Epidermal melanocyte (primary cell): ENCODE measurements around the gene P2RY6.

Experiments
- DNase-seq: peaks from one replicate; pipeline ENCODE4 v3.0.0; 2011; ENCODE audit warnings: low spot score; ENCODE audit not compliant: insufficient read length

The P2RY6 gene

GRCh38 chr11:73331138-73331916 is 59.2 kb downstream of the P2RY6 start:
- DNase-seq, result peak; percentile 43

GRCh38 chr11:73333173-73333572 is 61.0 kb downstream of the P2RY6 start:
- DNase-seq, result no peak

DNA sequence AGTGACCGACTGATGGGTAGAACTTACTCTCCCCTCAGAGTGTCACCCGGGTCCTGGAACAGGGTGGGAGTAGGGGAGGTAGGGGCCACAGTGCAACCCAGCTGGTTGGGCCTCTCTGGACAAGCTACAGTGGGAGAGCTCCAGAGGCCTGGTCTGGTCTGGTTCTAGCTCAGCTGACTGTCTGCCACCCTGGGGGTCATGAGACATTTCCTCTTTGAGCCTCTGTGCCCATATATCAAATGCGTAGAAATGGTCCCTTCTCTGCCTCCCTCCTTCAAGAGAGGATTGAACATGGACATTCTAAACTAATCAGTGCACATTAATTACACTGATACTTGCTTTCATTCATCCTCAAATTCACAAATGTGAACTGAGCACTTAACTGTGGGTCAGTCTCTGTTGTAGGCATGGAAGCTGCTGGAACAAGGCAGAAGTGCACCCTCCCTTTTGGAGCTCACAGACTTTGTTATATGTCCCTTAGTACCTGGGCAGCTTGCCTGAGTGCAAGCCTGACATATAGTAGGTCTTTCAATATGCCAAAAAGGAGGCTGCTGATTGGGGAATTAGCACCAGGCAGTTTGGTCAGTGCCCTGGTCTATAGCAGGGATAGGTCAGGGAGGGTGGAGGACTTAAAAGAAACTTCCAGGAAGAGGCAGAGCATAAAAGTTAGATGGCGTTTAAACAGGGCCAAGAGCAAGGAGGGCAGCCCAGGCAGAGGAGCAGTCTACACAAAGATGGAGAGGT is 61.7 kb downstream of the P2RY6 start:
- DNase-seq, result no peak

DNA sequence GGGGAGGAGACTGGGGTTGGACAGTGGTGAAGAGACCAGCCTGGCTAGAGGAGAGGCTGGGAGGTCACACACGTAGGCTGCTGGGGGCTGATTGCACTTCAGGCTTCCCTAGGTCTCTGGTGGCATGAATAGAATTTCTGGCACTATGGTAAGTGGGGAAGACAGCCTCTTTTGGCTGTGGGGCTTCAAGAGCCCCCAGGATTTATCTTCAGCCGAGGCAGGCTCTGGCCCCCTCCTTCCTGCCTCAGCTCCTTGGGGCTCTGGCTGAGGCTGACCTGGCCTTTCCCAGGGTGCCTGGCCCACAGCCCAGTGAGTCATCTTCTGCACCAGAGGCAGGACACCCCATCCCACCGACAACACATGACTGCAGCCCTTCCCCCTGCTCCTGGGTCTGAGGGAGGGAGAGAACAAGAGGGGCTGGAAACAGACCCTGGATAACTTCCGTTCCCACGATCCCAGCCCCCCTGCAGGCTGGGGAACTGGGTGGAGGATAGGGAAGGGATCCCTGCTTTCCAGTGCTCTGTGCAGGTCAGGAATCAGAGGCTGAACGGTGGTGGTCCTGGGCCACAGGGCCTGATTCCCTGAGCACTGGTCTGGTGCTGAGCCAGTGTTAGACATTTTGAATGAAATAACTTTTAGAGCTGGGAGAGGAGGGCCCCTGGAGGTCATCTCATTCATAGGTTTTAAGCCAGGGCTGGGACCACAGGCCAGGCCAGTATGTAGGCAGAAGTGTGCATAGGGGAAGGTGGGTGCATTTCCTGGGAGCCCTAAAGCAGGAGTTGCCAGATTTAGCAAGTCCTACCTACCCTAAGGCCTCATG is 62.5 kb downstream of the P2RY6 start:
- DNase-seq, result no peak

DNA sequence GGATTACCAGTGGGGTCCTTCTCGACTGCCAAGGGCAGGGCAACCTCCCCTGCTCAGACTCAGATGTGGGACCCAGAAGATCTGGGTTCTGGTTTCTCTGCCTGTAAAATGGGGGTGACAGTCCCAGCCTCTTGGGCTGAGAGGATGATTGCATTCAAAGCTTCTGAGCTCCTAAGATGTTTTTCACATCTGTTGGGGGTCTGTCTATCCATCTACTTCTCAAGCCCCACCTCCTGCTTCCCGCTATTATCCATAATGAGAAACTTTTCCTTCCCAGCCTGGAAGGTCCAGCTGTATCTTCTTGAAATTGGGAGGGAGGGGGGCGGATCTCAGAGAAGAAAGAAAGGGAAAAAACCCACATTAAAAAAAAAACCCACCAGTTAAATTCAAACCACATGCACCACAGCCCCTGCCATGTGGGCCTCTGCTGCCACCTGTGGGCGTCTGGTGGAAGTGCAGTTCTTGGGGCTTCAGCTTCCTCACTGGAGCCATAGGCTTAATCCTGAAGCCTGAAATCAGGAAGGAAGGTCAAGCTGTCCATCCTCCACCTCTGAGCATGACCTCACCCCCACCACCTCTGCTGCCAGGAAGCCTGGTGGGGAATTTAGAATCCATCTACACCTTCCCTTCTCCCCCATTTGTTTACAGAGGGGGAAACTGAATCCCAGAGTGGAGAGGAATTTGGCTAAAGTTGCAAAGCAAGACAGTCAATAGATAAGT is 63.2 kb downstream of the P2RY6 start:
- peak; percentile 94 for DNase-seq

- DNase-seq, result no peak
These were observed 65.7 kb downstream of the P2RY6 start for GRCh38 chr11:73337846-73338245.

- DNase-seq, result no peak
These were observed 66.1 kb downstream of the P2RY6 start for GRCh38 chr11:73338279-73338678.

DNA sequence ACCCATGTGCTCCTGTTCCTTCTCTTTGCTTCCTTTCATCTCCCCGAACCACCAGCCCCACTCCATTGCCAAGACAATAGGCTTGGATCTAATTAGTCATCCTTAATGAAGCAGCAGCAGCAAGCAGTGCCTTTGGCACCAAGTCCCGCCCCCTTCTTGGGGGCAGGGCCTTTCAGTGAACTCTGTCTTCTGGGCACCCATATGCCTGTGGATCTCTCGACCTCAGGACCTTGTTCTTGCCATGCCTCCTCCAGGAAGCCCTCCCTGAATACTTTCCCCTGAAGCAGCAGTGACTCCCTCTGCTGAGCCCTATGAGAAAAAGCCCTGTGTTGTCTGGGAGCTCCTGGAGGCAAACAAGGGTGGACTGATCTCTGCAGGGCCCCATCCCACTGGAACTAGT is 68.0 kb downstream of the P2RY6 start:
- DNase-seq, result no peak

- DNase-seq, result no peak
These were observed 70.5 kb downstream of the P2RY6 start for GRCh38 chr11:73342633-73343032.

DNA sequence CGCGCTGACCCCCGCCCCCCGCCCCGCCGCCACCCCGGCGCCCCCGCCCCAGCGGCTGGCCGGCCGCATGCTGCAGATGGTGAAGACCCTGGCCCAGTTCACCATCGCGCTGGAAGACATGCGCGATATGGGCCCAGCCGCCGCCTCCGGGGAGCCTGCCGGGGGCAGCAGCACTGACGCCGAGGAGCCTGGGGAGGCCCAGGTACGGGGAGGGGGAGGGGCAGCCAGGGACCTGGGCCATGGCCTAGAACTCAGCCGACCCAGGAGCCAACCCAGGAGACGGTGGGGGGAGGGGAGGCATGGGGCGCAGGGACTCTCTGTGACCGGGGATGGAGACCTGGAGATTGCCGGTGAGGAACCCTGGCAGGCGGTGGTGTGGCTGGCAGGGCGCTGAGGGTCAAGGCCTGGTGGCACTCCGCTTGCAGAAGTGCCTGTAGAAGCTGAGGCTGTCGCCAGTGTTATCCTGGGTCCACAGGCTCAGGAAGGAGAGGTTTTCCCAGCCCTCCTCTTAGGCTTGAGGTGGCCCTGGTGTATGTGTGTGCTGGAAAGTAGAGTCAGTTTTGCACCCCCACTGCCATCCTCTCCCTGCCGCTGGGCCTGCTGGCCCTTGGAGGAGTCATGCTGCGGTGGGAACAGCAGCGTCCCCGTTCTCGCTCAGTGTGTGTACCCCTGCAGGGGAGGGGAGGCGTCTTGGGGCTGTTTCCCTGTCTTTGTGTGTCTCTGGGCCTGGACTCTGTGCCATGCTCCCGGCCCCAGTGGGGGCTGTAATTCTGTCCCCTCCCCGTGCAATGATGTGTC is 71.1 kb downstream of the P2RY6 start:
- DNase-seq, result no peak

- DNase-seq, result no peak
These were observed 72.1 kb downstream of the P2RY6 start for GRCh38 chr11:73344191-73344607.

DNA sequence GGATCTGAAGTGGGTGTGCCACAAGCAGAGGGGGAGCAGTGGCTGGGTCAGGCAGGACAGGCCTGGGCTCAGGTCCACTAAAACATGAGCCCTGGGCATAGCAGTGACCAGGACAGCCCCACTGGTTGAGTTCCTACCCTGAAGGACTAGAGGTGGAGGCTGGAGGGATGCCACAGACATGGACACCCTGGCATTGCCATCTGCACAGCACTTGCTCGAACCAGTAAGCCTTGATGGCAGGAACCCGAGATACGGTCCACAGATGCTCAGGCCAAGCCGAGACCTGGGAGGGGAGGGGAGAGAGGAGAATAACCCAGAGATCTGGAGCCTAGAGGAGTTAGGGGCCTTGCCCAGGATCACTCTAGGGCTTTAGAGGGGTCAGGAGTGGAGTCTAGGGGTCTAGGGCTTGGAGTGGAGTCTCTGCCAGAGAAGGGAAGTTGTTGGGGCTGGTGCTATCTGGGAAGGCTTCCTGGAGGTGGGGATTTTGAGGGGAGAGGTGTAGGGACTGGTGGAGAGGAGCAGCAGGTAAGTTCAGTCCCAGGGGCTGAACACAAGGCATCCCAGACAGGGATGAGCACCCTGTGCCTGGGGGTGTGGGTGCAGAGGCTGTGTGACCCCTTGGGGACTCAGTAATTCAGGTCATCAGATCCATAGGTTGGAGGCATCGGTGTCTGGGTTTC is 73.5 kb downstream of the P2RY6 start:
- DNase-seq, result no peak

DNA sequence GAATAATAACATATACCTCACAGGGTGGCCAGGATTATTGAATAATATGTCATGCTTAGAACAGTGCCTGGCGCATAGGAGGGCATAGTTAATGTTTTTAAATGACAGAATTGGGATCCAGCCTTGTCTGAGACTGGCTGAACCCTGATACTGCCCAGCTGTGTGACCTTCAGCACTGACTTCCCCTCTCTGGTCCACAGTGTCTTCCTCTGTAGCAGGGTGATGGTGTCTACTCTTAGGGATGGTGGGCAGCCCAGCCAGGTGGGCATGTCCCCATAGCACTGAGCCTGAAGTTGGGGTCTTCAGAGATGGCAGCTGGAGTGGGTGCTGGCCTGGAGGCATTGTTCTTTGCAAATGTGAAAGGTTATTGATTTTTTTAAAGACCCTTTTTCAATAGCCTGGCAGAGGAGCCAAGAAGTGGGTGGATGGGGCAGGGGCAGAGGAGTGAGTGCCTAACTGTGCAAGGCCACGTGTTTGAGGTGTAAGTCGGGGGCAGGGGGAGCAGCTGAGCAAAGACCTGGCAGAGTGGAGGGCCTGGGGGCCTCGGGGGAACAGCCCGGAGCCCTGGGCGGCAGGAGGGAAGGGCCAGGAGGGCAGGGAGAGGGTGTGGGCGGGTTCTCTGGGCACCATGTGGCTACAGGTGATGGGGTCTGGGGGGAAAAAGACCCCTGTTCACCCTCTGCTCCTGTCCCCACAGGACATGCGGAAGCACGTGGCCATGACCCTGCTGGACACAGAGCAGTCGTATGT is 74.2 kb downstream of the P2RY6 start:
- DNase-seq, result no peak

- DNase-seq, result no peak
These were observed 74.9 kb downstream of the P2RY6 start for GRCh38 chr11:73347067-73347466.
